Neural progenitor cell (in vitro differentiated cells): ENCODE data around the gene C4BPB. TPM values are rescaled to one million over a fixed set of nuclear protein-coding genes. Genes with fewer than 3 reads are reported as not detected.

Source experiments
- DNase-seq: peaks from one replicate; pipeline ENCODE4 v3.0.0-alpha.2; 2016; ENCODE audit warnings: low spot score
- H2AFZ ChIP-seq: fragments of 200-600 bp; sonication (generic); replicated peaks from 2 replicates; pipeline ENCODE4 v1.6.1; 2016; ENCODE audit warnings: antibody characterized with exemption
- H3F3A ChIP-seq: fragments of 200-600 bp; sonication (generic); 2 replicates; pipeline ENCODE4 v1.6.1; 2016; ENCODE audit warnings: antibody characterized with exemption, low read depth
- H3K27ac ChIP-seq: fragments of 200-600 bp; sonication (generic); 2 replicates; pipeline ENCODE4 v1.5.1; 2016; ENCODE audit warnings: mild to moderate bottlenecking
- H3K27me3 ChIP-seq: fragments of 200-600 bp; sonication (generic); 2 replicates; pipeline ENCODE4 v1.6.1; 2016; ENCODE audit warnings: mild to moderate bottlenecking, moderate library complexity
- H3K36me3 ChIP-seq: fragments of 200-600 bp; sonication (generic); 2 replicates; pipeline ENCODE4 v1.5.1; 2016
- H3K4me1 ChIP-seq: fragments of 200-600 bp; sonication (generic); 2 replicates; pipeline ENCODE4 v1.6.1; 2016; ENCODE audit warnings: mixed run types
- H3K4me2 ChIP-seq: fragments of 200-600 bp; sonication (generic); 2 replicates; pipeline ENCODE4 v1.6.1; 2016
- H3K4me3 ChIP-seq: fragments of 200-600 bp; sonication (generic); 2 replicates; pipeline ENCODE4 v1.5.1; 2016
- H3K79me2 ChIP-seq: fragments of 200-600 bp; sonication (generic); 2 replicates; pipeline ENCODE4 v1.6.1; 2016; ENCODE audit warnings: low read depth
- H3K9ac ChIP-seq: fragments of 200-600 bp; sonication (generic); 2 replicates; pipeline ENCODE4 v1.6.1; 2016
- H3K9me3 ChIP-seq: fragments of 200-600 bp; sonication (generic); 2 replicates; pipeline ENCODE4 v1.5.1; 2016; ENCODE audit warnings: low read depth
- H4K20me1 ChIP-seq: fragments of 200-600 bp; sonication (generic); 2 replicates; pipeline ENCODE4 v1.6.1; 2016; ENCODE audit warnings: low read depth
- H3K27ac Mint-ChIP-seq: 3 replicates; pipeline ENCODE4 v1.8.0; 2021; ENCODE audit warnings: mixed read lengths
- H3K27me3 Mint-ChIP-seq: 2 replicates; pipeline ENCODE4 v1.8.0; 2022; ENCODE audit warnings: low read depth, mild to moderate bottlenecking, inconsistent platforms, moderate library complexity, mixed read lengths; ENCODE audit not compliant: insufficient read depth
- H3K36me3 Mint-ChIP-seq: 3 replicates; pipeline ENCODE4 v1.8.0; 2021; ENCODE audit warnings: mixed read lengths
- H3K4me1 Mint-ChIP-seq: 3 replicates; pipeline ENCODE4 v1.8.0; 2021; ENCODE audit warnings: mixed read lengths
- H3K4me3 Mint-ChIP-seq: 3 replicates; pipeline ENCODE4 v1.8.0; 2021; ENCODE audit warnings: mild to moderate bottlenecking, moderate library complexity, mixed read lengths
- H3K9me3 Mint-ChIP-seq: 3 replicates; pipeline ENCODE4 v1.8.0; 2020; ENCODE audit warnings: mixed read lengths
- EZH2 ChIP-seq: fragments of 200-600 bp; sonication (generic); IDR thresholded peaks from 2 replicates; pipeline ENCODE4 v1.6.1; 2017; ENCODE audit warnings: antibody characterized with exemption, mild to moderate bottlenecking, moderate library complexity
- EZH2phosphoT487 ChIP-seq: fragments of 200-600 bp; sonication (generic); IDR thresholded peaks from 2 replicates; pipeline ENCODE4 v1.6.1; 2017; ENCODE audit warnings: antibody characterized with exemption
- total RNA-seq: library from RNA; depleted of rRNA; stranded (reverse); fragments of >200 nt; gene quantifications from 2 replicates; pipeline ENCODE4 v1.2.3, GENCODE V29; 2015; ENCODE audit warnings: low replicate concordance
- TF ChIP-seq, protein P1 (sequence below): fragments of 200-600 bp; sonication (generic); IDR thresholded peaks from 2 replicates; pipeline ENCODE4 v1.5.1; 2017; ENCODE audit warnings: antibody characterized with exemption, mild to moderate bottlenecking

C4BPB gene
- total RNA-seq, 1 donor from 2014 or later: not detected

DNA sequence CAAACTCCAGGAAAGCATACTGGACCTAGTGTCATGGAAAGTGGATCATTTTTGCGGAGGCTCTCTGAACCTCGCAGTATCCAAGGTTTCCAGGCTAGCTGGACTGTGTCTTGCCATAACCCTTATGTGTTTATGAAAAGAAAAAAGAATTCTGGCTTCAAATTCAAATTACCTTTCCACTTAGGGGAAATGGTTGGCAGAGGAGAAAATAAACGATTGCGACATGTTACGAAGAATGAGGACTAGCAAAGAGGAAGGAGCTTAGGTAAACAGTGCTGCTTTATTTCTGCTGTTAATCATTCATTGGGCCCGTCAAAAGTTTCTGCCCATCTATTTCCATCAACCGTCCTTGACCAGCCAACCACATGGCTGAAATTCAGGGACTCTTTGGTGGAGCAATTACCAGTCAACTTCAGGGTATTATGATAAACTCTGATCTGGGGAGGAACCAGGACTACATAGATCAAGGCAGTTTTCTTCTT, 15.3 kb downstream of the C4BPB start, which contains the start of gene C4BPA:
Gene C4BPA, plus strand, starts transcription at position 342 of the 482 bp plus-strand sequence. CDS start 8,793 bp downstream, outside the sequence.
- no peaks in the 10 kb centered on the region for H3K36me3 Mint-ChIP-seq
- no peak within 1 kb of the TSS for H3K9ac ChIP-seq
- H3K4me3 ChIP-seq: no peak within 1 kb of the TSS
- H3K27me3 ChIP-seq: no peaks in the 10 kb centered on the region
- H2AFZ ChIP-seq: no peak within 1 kb of the TSS
- no peaks in the 10 kb centered on the region for H3K9me3 ChIP-seq
- no peak within 1 kb of the TSS for H3K4me2 ChIP-seq
- H3K4me3 Mint-ChIP-seq: no peak within 1 kb of the TSS
- no peaks in the 10 kb centered on the region for H3K27me3 Mint-ChIP-seq
- no peaks in the 10 kb centered on the region for H3K4me1 ChIP-seq
- H3K4me1 Mint-ChIP-seq: no peaks in the 10 kb centered on the region
- no peaks in the 10 kb centered on the region for H4K20me1 ChIP-seq
- no peak within 1 kb of the TSS for H3K27ac Mint-ChIP-seq
- no peak within 1 kb of the TSS for H3K27ac ChIP-seq
- H3K79me2 ChIP-seq: no peaks in the 10 kb centered on the region
- no peaks in the 10 kb centered on the region for H3F3A ChIP-seq
- no peak for DNase-seq
- H3K36me3 ChIP-seq: no peaks in the 10 kb centered on the region
- H3K9me3 Mint-ChIP-seq: peaks cover 3% of the 10 kb centered on the region
- TF ChIP-seq, protein P1, sequence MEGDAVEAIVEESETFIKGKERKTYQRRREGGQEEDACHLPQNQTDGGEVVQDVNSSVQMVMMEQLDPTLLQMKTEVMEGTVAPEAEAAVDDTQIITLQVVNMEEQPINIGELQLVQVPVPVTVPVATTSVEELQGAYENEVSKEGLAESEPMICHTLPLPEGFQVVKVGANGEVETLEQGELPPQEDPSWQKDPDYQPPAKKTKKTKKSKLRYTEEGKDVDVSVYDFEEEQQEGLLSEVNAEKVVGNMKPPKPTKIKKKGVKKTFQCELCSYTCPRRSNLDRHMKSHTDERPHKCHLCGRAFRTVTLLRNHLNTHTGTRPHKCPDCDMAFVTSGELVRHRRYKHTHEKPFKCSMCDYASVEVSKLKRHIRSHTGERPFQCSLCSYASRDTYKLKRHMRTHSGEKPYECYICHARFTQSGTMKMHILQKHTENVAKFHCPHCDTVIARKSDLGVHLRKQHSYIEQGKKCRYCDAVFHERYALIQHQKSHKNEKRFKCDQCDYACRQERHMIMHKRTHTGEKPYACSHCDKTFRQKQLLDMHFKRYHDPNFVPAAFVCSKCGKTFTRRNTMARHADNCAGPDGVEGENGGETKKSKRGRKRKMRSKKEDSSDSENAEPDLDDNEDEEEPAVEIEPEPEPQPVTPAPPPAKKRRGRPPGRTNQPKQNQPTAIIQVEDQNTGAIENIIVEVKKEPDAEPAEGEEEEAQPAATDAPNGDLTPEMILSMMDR: no peak
- no peak for TF ChIP-seq EZH2
- no peak for TF ChIP-seq EZH2phosphoT487

DNA sequence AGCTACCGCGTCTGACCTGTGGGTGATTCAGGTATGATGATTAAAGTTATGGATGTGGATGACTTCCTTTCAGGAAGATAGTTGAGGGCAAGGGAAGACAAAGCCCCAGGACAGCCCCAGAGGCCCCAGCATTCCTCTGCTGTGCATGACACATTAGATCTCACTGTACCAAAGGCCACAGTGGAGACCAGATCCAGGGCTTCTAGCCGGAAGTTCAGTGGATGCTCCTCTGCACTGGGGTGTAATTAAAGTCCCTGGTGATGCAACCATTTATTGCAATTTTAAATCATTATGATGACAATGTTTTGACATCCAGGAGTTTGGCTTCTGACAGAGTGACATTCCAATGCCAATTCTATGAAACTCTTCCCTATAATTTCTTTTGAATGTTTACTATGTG, 20.3 kb downstream of the C4BPB start:
- no peaks in the 10 kb centered on the region for H3K79me2 ChIP-seq
- Mint-ChIP-seq H3K4me3 (no peak overlapping the region), H3K36me3 (no peaks in the 10 kb centered on the region), H3K9me3 (no peaks in the 10 kb centered on the region), H3K4me1 (no peaks in the 10 kb centered on the region), H3K27ac (no peak overlapping the region), H3K27me3 (no peaks in the 10 kb centered on the region)
- no peaks in the 10 kb centered on the region for H3F3A ChIP-seq
- no peaks in the 10 kb centered on the region for H3K27me3 ChIP-seq
- H3K36me3 ChIP-seq: no peaks in the 10 kb centered on the region
- no peaks in the 10 kb centered on the region for H4K20me1 ChIP-seq
- no peak overlapping the region for H3K4me3 ChIP-seq
- DNase-seq: no peak
- no peaks in the 10 kb centered on the region for H3K4me1 ChIP-seq
- H2AFZ ChIP-seq: no peak overlapping the region
- TF ChIP-seq, protein P1: no peak
- TF ChIP-seq EZH2phosphoT487 (no peak), EZH2 (no peak)
- H3K4me2 ChIP-seq: no peak overlapping the region
- H3K27ac ChIP-seq: no peak overlapping the region
- no peaks in the 10 kb centered on the region for H3K9me3 ChIP-seq
- no peak overlapping the region for H3K9ac ChIP-seq

DNA sequence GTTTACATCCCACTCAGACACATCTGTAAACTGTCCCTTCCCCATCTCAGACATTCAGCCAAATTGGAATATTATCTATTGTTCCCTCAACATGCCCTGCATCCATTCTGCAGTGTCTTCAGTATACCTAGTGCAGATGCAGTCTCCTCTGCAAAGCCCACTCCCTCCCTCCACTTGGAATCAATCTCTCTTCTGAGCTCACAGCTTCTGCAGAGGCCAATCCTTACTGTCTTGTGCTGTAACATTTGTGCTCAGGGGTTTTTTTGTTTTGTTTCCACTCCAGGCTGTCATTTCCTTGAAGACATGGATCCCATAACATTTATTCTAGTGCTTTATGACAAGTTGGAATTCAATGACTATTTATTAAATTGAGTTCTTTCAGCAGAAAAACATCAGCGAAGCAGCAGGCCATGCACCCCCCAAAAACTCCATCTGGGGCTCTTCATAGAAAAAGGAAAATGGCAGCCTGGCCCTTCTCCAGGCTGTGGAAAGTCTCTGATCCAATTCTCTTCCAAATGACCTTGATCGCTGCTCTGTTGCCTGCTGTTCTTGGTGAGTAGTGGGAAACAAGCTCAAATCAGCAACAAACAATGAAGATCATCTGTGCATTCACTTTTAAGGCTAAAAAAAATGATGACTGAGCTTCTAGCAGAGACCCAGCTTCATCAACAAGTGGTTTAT, 24.1 kb downstream of the C4BPB start:
- TF ChIP-seq EZH2 (no peak), EZH2phosphoT487 (no peak)
- TF ChIP-seq, protein P1: no peak
- H3K27me3 Mint-ChIP-seq: no peaks in the 10 kb centered on the region
- no peaks in the 10 kb centered on the region for H3K9me3 ChIP-seq
- no peak overlapping the region for H3K27ac Mint-ChIP-seq
- no peak overlapping the region for H3K4me3 Mint-ChIP-seq
- no peak overlapping the region for H3K4me2 ChIP-seq
- H3K36me3 ChIP-seq: no peaks in the 10 kb centered on the region
- H2AFZ ChIP-seq: no peak overlapping the region
- H3F3A ChIP-seq: no peaks in the 10 kb centered on the region
- H3K4me1 ChIP-seq: no peaks in the 10 kb centered on the region
- H3K4me1 Mint-ChIP-seq: no peaks in the 10 kb centered on the region
- no peak overlapping the region for H3K9ac ChIP-seq
- H3K36me3 Mint-ChIP-seq: no peaks in the 10 kb centered on the region
- no peaks in the 10 kb centered on the region for H4K20me1 ChIP-seq
- no peak overlapping the region for H3K4me3 ChIP-seq
- H3K9me3 Mint-ChIP-seq: no peaks in the 10 kb centered on the region
- no peak overlapping the region for H3K27ac ChIP-seq
- H3K79me2 ChIP-seq: no peaks in the 10 kb centered on the region
- DNase-seq: no peak
- H3K27me3 ChIP-seq: no peaks in the 10 kb centered on the region
